Esophagus muscularis mucosa (tissue), 4 donors: ENCODE data around the gene OR2AE1.

Experiments used
- EP300 ChIP-seq: sonication (generic); formaldehyde crosslinking; IDR thresholded peaks from one replicate; pipeline ENCODE4 v1.6.1; 2017; ENCODE audit warnings: antibody characterized with exemption
- POLR2A ChIP-seq: fragments of 450-650 bp; IDR thresholded peaks from one replicate; pipeline ENCODE4 v1.6.1; 2017; ENCODE audit warnings: antibody characterized with exemption, moderate library complexity, mild to moderate bottlenecking, low read depth
- POLR2AphosphoS5 ChIP-seq, 2 donors: sonication (generic); formaldehyde crosslinking; IDR thresholded peaks; one replicate each; pipeline ENCODE4 v1.6.1; 2017; ENCODE audit warnings: antibody characterized with exemption in 2 of 2
- TF ChIP-seq, protein P1 (sequence below), 3 experiments: fragments of 200-600 bp in 2 of 3; fragments of 450-650 bp in 1 of 3; sonication (generic) in 2 of 3; IDR thresholded peaks; one replicate each; pipeline ENCODE4 v1.5.1; 2017 to 2019; ENCODE audit warnings: antibody characterized with exemption in 3 of 3, mild to moderate bottlenecking in 2 of 3, moderate library complexity in 1 of 3

DNA sequence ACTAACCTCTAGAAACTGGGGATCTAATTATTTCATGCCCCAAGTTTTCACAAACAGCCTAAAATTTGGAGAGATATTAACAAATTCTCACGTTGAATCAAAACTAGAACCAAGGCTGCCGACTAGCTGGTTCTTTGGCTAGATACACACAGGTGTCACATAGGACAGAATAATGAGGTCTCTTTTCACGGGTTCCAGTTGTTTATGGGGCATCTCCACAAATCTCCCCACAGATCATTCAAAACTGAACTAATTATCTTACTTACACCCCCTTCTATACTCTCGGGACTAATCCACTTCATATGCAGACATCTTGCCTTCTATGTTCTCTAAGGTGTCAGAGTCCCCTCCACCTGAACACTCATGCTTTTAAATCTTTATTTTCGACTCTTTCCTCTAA is 16.4 kb upstream of the OR2AE1 start:
- TF ChIP-seq, protein P1, sequence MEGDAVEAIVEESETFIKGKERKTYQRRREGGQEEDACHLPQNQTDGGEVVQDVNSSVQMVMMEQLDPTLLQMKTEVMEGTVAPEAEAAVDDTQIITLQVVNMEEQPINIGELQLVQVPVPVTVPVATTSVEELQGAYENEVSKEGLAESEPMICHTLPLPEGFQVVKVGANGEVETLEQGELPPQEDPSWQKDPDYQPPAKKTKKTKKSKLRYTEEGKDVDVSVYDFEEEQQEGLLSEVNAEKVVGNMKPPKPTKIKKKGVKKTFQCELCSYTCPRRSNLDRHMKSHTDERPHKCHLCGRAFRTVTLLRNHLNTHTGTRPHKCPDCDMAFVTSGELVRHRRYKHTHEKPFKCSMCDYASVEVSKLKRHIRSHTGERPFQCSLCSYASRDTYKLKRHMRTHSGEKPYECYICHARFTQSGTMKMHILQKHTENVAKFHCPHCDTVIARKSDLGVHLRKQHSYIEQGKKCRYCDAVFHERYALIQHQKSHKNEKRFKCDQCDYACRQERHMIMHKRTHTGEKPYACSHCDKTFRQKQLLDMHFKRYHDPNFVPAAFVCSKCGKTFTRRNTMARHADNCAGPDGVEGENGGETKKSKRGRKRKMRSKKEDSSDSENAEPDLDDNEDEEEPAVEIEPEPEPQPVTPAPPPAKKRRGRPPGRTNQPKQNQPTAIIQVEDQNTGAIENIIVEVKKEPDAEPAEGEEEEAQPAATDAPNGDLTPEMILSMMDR (IDR thresholded peaks at IDR 0.05), result no peak
- TF ChIP-seq POLR2AphosphoS5 (IDR thresholded peaks at IDR 0.05) (no peak), EP300 (no peak), POLR2A (no peak)
